HepG2 (cell line): ENCODE results near the gene UPK1A. TPM values are rescaled to one million over a fixed set of nuclear protein-coding genes. Genes with fewer than 3 reads are reported as not detected.

ENCODE experiments used
- ATF4 ChIP-seq, 2 experiments: fragments of 450-650 bp in 1 of 2; sonication (generic) in 1 of 2; formaldehyde crosslinking; IDR thresholded peaks; 2 replicates each; pipeline versions ENCODE4 v1.5.0 to v1.8.0; 2020 to 2022; ENCODE audit warnings: mild to moderate bottlenecking in 1 of 2, missing genetic modification reagents in 1 of 2
- DMTF1 ChIP-seq: sonication (generic); formaldehyde crosslinking; IDR thresholded peaks from 2 replicates; pipeline ENCODE4 v1.4.0; 2020; ENCODE audit warnings: mild to moderate bottlenecking, missing genetic modification reagents
- ISX ChIP-seq: sonication (generic); formaldehyde crosslinking; conservative IDR thresholded peaks from 2 replicates; pipeline ENCODE4 v1.5.0; 2020; ENCODE audit warnings: missing genetic modification reagents
- SALL2 ChIP-seq: sonication (generic); formaldehyde crosslinking; IDR thresholded peaks from 2 replicates; pipeline ENCODE4 v1.8.1; 2023; ENCODE audit warnings: mild to moderate bottlenecking, missing genetic modification reagents, inconsistent platforms
- SYNCRIP ChIP-seq: fragments of 200-400 bp; formaldehyde crosslinking; IDR thresholded peaks from 2 replicates; pipeline ENCODE4 v1.6.1; 2018; ENCODE audit warnings: mild to moderate bottlenecking, low read depth, low read length; ENCODE audit not compliant: insufficient read depth
- ZBTB10 ChIP-seq: sonication (generic); formaldehyde crosslinking; IDR thresholded peaks from 2 replicates; pipeline ENCODE4 v1.4.0; 2020; ENCODE audit warnings: missing genetic modification reagents, borderline replicate concordance
- ZFP1 ChIP-seq: IDR thresholded peaks from 2 replicates; pipeline ENCODE4 v1.6.1; 2016
- ZGPAT ChIP-seq: IDR thresholded peaks from 2 replicates; pipeline ENCODE4 v1.6.1; 2016; ENCODE audit warnings: mild to moderate bottlenecking
- ZMYM3 ChIP-seq: sonication (generic); formaldehyde crosslinking; IDR thresholded peaks from 2 replicates; pipeline ENCODE4 v1.5.1; 2020; ENCODE audit warnings: mild to moderate bottlenecking, missing genetic modification reagents
- ZNF230 ChIP-seq: sonication (generic); formaldehyde crosslinking; IDR thresholded peaks from 2 replicates; pipeline ENCODE4 v1.4.0; 2020; ENCODE audit warnings: mild to moderate bottlenecking, missing genetic modification reagents
- ZNF318 ChIP-seq: sonication (generic); formaldehyde crosslinking; IDR thresholded peaks from 2 replicates; pipeline ENCODE4 v1.4.0; 2020; ENCODE audit warnings: mild to moderate bottlenecking, missing genetic modification reagents
- polyA plus RNA-seq, 8 experiments: library from polyadenylated mRNA; depleted of rRNA in 3 of 8; stranded (reverse) in 7 of 8; unstranded in 1 of 8; fragments of >200 nt; fragmentation: Illumina TruSeq in 4 of 8; extraction: Trizol in 4 of 8; gene quantifications; 2 replicates each; pipeline versions ENCODE4 v1.2.1 to v1.2.3, GENCODE V29; 2011 to 2016; ENCODE audit warnings: low read depth in 4 of 8, missing spikeins in 1 of 8, mixed read lengths in 1 of 8; ENCODE audit not compliant: insufficient read depth in 1 of 8
- total RNA-seq, 5 experiments: library from RNA; depleted of rRNA; stranded (reverse); fragments of >200 nt; fragmentation: Illumina TruSeq; extraction: Trizol; gene quantifications; 2 replicates each; pipeline ENCODE4 v1.2.3, GENCODE V29; 2016; ENCODE audit warnings: low read depth in 1 of 5

Gene UPK1A
- total and polyA plus RNA-seq, 2 of the 13 experiments (the other 11 are each of a cell fraction or from before 2014, with no cell fraction given): 2.9 TPM; not detected in 1

- TF ChIP-seq ZNF318 (0 out of 2 replicates have a peak, but pooled peaks have one; percentile 17), ZFP1 (CRISPR knock-in tag) (no peak), DMTF1 (no peak), ZBTB10 (no peak), ZMYM3 (0 out of 2 replicates have a peak, but pooled peaks have one; percentile 37), SYNCRIP (no peak), ISX (CRISPR knock-in tag) (no peak), ATF4 (CRISPR knock-in tag; IDR thresholded peaks at IDR 0.05) (peak in 1 of 2 experiments; percentile 62; a peak in 1 of 4 replicates), ZNF230 (CRISPR knock-in tag) (peak; percentile 37; the same call in 1 of the 2 replicates), SALL2 (CRISPR knock-in tag) (peak; percentile 4), ZGPAT (no peak; the same call in 1 of the 2 replicates)
Observed at GRCh38 chr19:35715981-35716800, 49.9 kb downstream of the UPK1A start (continued).
